ENCODE measurements around the gene UGDH. TPM values are rescaled to one million over a fixed set of nuclear protein-coding genes. Genes with fewer than 3 reads are reported as not detected.
A peak's percentile ranks its signal among the peaks of the same experiment; 100 is the strongest.

Gene UGDH
- total RNA-seq, 1 experiment from 2014 or later = 53.4 TPM

GRCh38 chr4:39456946-39457763 lies 70.1 kb downstream of the UGDH start:
- peaks cover 58% of the 10 kb centered on the region for H3K36me3 ChIP-seq (ENCODE audit: low read depth, low read length)
- no peak for DNase-seq
- peaks cover 16% of the 10 kb centered on the region for H3K4me1 ChIP-seq (ENCODE audit: insufficient read depth, low read length)
- POLR2A ChIA-PET (ENCODE audit: unreplicated experiment) = no interaction called here
- H3K4me2 ChIP-seq (ENCODE audit: low read length) = peak overlapping the region; percentile 98
- no peaks in the 10 kb centered on the region for H3K27me3 ChIP-seq (ENCODE audit: low read length)
- H3K79me2 ChIP-seq (ENCODE audit: low read length) = peaks cover 52% of the 10 kb centered on the region
- peak overlapping the region; percentile 100 for H3K9ac ChIP-seq (ENCODE audit: low read length)
- H3K4me3 ChIP-seq (ENCODE audit: low read length) = peak overlapping the region; percentile 100
- no peak for TF ChIP-seq EZH2 (IDR thresholded peaks at IDR 0.05; ENCODE audit: low read length, unreplicated experiment)
- intact Hi-C loops (cut with micrococcal nuclease) = no loop called here
- H3F3A ChIP-seq (ENCODE audit: low read length, unreplicated experiment) = peaks cover 11% of the 10 kb centered on the region
- no peaks in the 10 kb centered on the region for H3K9me2 ChIP-seq (replicated peaks; ENCODE audit: low read length)
- H2AFZ ChIP-seq (ENCODE audit: low read length) = no peak overlapping the region
- CTCF ChIA-PET = no interaction called here
- ATAC-seq = no peak
- H4K20me1 ChIP-seq (ENCODE audit: low read length) = peaks cover 58% of the 10 kb centered on the region
- BruUV-seq (replicated peaks) = no TSS peak
- H3K9me3 ChIP-seq (ENCODE audit: low read length) = no peaks in the 10 kb centered on the region
- no peak overlapping the region for H3K27ac ChIP-seq (ENCODE audit: low read length)

GRCh38 chr4:39455486-39455885 lies 71.8 kb downstream of the UGDH start:
- H4K20me1 ChIP-seq (ENCODE audit: low read length) = peaks cover 58% of the 10 kb centered on the region
- intact Hi-C loops (cut with micrococcal nuclease) = no loop called here
- no peak for TF ChIP-seq EZH2 (IDR thresholded peaks at IDR 0.05; ENCODE audit: low read length, unreplicated experiment)
- TF ChIP-seq EZH2phosphoT487 (IDR thresholded peaks at IDR 0.05; ENCODE audit: borderline replicate concordance, low read length) = no peak
- TF ChIP-seq, protein P1, sequence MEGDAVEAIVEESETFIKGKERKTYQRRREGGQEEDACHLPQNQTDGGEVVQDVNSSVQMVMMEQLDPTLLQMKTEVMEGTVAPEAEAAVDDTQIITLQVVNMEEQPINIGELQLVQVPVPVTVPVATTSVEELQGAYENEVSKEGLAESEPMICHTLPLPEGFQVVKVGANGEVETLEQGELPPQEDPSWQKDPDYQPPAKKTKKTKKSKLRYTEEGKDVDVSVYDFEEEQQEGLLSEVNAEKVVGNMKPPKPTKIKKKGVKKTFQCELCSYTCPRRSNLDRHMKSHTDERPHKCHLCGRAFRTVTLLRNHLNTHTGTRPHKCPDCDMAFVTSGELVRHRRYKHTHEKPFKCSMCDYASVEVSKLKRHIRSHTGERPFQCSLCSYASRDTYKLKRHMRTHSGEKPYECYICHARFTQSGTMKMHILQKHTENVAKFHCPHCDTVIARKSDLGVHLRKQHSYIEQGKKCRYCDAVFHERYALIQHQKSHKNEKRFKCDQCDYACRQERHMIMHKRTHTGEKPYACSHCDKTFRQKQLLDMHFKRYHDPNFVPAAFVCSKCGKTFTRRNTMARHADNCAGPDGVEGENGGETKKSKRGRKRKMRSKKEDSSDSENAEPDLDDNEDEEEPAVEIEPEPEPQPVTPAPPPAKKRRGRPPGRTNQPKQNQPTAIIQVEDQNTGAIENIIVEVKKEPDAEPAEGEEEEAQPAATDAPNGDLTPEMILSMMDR (conservative IDR thresholded peaks at IDR 0.05; ENCODE audit: low read depth, low read length) = no peak
- peaks cover 14% of the 10 kb centered on the region for H3K4me1 ChIP-seq (ENCODE audit: insufficient read depth, low read length)
- peak overlapping the region; percentile 98; the same call in 1 of the 2 replicates for H3K4me2 ChIP-seq (ENCODE audit: low read length)
- no peaks in the 10 kb centered on the region for H3K9me3 ChIP-seq (ENCODE audit: low read length)
- H3K9ac ChIP-seq (ENCODE audit: low read length) = no peak overlapping the region
- no peak overlapping the region for H3K27ac ChIP-seq (ENCODE audit: low read length)
- no peaks in the 10 kb centered on the region for H3K9me2 ChIP-seq (replicated peaks; ENCODE audit: low read length)
- H3K36me3 ChIP-seq (ENCODE audit: low read depth, low read length) = peaks cover 63% of the 10 kb centered on the region
- H3K79me2 ChIP-seq (ENCODE audit: low read length) = peaks cover 42% of the 10 kb centered on the region
- BruUV-seq (replicated peaks) = no TSS peak
- ATAC-seq = no peak
- ChIA-PET CTCF (no interaction called here), POLR2A (ENCODE audit: unreplicated experiment) (no interaction called here)
- no peak overlapping the region for H2AFZ ChIP-seq (ENCODE audit: low read length)
- peaks cover 16% of the 10 kb centered on the region for H3F3A ChIP-seq (ENCODE audit: low read length, unreplicated experiment)
- H3K27me3 ChIP-seq (ENCODE audit: low read length) = no peaks in the 10 kb centered on the region
- no peak overlapping the region; the same call in 1 of the 2 replicates for H3K4me3 ChIP-seq (ENCODE audit: low read length)
- no peak for DNase-seq

DNA sequence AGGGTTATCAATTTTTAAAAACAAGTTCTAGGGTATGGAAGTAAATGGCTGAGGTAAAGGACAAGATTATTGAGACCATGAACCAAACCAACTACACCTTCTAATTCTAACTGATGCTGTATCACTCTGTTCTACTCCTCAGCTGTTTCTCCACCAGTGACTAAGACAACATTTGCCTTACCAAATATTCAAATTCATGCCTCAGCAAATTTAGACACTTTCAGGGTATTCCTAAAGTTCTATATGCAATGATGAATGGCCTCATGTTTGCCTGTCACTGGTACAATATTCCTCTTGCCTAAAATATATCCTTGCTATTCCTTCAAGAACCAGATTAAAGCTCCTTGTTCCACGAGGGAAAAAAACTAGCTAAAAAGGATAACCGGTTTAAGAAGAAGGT lies 73.5 kb downstream of the UGDH start:
- POLR2A ChIA-PET (ENCODE audit: unreplicated experiment) = no interaction called here
- Histone ChIP-seq H3K4me3 (ENCODE audit: low read length) (no peak overlapping the region), H3K9me2 (replicated peaks; ENCODE audit: low read length) (no peaks in the 10 kb centered on the region), H3K79me2 (ENCODE audit: low read length) (peaks cover 35% of the 10 kb centered on the region), H3K4me2 (ENCODE audit: low read length) (no peak overlapping the region), H3K9ac (ENCODE audit: low read length) (no peak overlapping the region), H4K20me1 (ENCODE audit: low read length) (peaks cover 58% of the 10 kb centered on the region), H3K27ac (ENCODE audit: low read length) (no peak overlapping the region), H2AFZ (ENCODE audit: low read length) (no peak overlapping the region), H3K4me1 (ENCODE audit: insufficient read depth, low read length) (peaks cover 12% of the 10 kb centered on the region), H3F3A (ENCODE audit: low read length, unreplicated experiment) (peaks cover 18% of the 10 kb centered on the region), H3K27me3 (ENCODE audit: low read length) (no peaks in the 10 kb centered on the region), H3K9me3 (ENCODE audit: low read length) (no peaks in the 10 kb centered on the region), H3K36me3 (ENCODE audit: low read depth, low read length) (peaks cover 63% of the 10 kb centered on the region)
- CTCF ChIA-PET = no interaction called here
- TF ChIP-seq EZH2phosphoT487 (IDR thresholded peaks at IDR 0.05; ENCODE audit: borderline replicate concordance, low read length) = no peak
- TF ChIP-seq EZH2 (IDR thresholded peaks at IDR 0.05; ENCODE audit: low read length, unreplicated experiment) = no peak
- TF ChIP-seq, protein P1 (conservative IDR thresholded peaks at IDR 0.05; ENCODE audit: low read depth, low read length) = no peak
- ATAC-seq (no peak), DNase-seq (no peak)
- intact Hi-C loops (cut with micrococcal nuclease) = no loop called here
- BruUV-seq (replicated peaks) = no TSS peak

Data from PC-3 (cell line).